PFSK-1 (cell line): ENCODE measurements around the gene CAPNS1.

Experiments
- POLR2AphosphoS5 ChIP-seq: IDR thresholded peaks from 2 replicates; pipeline ENCODE4 v1.6.1; 2012; ENCODE audit warnings: low read depth, mild to moderate bottlenecking, control low read depth, low read length, moderate library complexity
- SIN3A ChIP-seq: IDR thresholded peaks from 2 replicates; pipeline ENCODE4 v1.6.1; 2012; ENCODE audit warnings: mild to moderate bottlenecking, low read length, moderate library complexity, borderline replicate concordance; ENCODE audit not compliant: insufficient read depth
- TAF1 ChIP-seq: IDR thresholded peaks from 2 replicates; pipeline ENCODE4 v1.6.1; 2012; ENCODE audit warnings: low read length, control low read depth, borderline replicate concordance; ENCODE audit not compliant: insufficient read depth
- TF ChIP-seq, protein P1 (sequence below), 2 experiments: IDR thresholded peaks; 2 replicates each; pipeline versions ENCODE4 v1.6.1 to v1.8.0; 2011 to 2012; ENCODE audit warnings: low read depth in 2 of 2, low read length in 2 of 2, control low read depth in 1 of 2, inconsistent platforms in 1 of 2, mild to moderate bottlenecking in 1 of 2, moderate library complexity in 1 of 2; ENCODE audit not compliant: insufficient read depth in 1 of 2

DNA sequence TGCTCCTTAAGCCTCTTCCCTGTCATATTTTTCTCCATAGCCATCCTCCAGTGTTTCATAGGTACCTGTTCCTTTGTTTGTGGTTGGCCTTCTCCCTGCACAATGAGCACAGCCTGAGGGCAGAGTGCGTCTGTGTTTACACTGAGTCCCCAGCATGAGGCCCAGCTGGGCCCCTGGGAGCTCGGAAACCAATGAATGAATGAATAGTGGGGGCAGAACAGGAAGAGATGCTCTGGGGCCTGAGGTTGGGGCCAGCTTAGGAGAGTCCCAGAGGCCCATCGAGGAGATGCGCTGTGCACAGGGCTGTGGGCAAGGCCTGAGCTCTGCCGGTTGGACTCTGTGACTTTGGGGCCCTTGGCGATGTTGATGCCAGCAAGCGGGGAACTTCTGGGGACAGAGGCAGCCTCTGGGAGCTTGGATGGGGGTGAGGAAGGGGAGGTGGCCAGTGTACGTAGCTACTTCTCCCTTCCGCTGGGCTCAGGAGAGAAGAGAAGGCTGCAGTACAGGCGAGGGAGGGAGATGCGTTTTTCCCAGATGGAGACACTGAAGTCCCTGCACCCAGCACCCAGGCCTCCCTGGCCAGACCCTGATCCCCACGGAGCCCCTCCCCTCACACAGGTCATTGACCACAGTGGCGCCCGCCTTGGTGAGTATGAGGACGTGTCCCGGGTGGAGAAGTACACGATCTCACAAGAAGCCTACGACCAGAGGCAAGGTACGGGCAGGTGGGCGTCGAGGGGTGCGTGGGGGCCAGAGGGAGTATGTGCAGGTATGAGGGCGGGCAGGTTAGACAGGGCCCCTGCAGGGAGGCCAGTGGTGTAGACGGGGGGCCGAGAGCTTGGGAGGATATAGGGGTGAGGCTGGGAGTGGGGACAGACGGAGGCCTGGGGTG, 19.5 kb upstream of the CAPNS1 start:
- TF ChIP-seq POLR2AphosphoS5, result no peak
- no peak for TF ChIP-seq SIN3A
- no peak for TF ChIP-seq TAF1
- TF ChIP-seq, protein P1, sequence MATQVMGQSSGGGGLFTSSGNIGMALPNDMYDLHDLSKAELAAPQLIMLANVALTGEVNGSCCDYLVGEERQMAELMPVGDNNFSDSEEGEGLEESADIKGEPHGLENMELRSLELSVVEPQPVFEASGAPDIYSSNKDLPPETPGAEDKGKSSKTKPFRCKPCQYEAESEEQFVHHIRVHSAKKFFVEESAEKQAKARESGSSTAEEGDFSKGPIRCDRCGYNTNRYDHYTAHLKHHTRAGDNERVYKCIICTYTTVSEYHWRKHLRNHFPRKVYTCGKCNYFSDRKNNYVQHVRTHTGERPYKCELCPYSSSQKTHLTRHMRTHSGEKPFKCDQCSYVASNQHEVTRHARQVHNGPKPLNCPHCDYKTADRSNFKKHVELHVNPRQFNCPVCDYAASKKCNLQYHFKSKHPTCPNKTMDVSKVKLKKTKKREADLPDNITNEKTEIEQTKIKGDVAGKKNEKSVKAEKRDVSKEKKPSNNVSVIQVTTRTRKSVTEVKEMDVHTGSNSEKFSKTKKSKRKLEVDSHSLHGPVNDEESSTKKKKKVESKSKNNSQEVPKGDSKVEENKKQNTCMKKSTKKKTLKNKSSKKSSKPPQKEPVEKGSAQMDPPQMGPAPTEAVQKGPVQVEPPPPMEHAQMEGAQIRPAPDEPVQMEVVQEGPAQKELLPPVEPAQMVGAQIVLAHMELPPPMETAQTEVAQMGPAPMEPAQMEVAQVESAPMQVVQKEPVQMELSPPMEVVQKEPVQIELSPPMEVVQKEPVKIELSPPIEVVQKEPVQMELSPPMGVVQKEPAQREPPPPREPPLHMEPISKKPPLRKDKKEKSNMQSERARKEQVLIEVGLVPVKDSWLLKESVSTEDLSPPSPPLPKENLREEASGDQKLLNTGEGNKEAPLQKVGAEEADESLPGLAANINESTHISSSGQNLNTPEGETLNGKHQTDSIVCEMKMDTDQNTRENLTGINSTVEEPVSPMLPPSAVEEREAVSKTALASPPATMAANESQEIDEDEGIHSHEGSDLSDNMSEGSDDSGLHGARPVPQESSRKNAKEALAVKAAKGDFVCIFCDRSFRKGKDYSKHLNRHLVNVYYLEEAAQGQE (IDR thresholded peaks at IDR 0.05; ENCODE audit: insufficient read depth in 1 of 2, low read depth in 2 of 2, low read length in 2 of 2), result no peak
